ENCODE data around the gene NCKIPSD. TPM values are rescaled to one million over a fixed set of nuclear protein-coding genes. Genes with fewer than 3 reads are reported as not detected.

The NCKIPSD gene
- total RNA-seq, 4 donors from 2014 or later: 11.0 to 48.9 (median 25.6) TPM

- TF ChIP-seq POLR2A (IDR thresholded peaks at IDR 0.05) (no peak), CTCF (IDR thresholded peaks at IDR 0.05) (no peak)
- H3K4me3 ChIP-seq: no peak overlapping the region
- DNase-seq: no peak
- H3K36me3 ChIP-seq: no peaks in the 10 kb centered on the region
- H3K27ac ChIP-seq: no peak overlapping the region
- intact Hi-C loops (cut with DNase I; ENCODE audit: low total_unique reads): no loop called here
- H3K4me1 ChIP-seq: peaks cover 0 to 10% of the 10 kb centered on the region in 2 donors
- H3K27me3 ChIP-seq: no peaks in the 10 kb centered on the region
- no peaks in the 10 kb centered on the region for H3K9me3 ChIP-seq
Measured at GRCh38 chr3:48681541-48681880, 4.2 kb downstream of the NCKIPSD start.

GRCh38 chr3:48680811-48681540 lies 4.7 kb downstream of the NCKIPSD start:
- Histone ChIP-seq H3K27ac (no peak overlapping the region), H3K9me3 (no peaks in the 10 kb centered on the region), H3K27me3 (no peaks in the 10 kb centered on the region), H3K36me3 (no peaks in the 10 kb centered on the region), H3K4me3 (no peak overlapping the region), H3K4me1 (peaks cover 0 to 10% of the 10 kb centered on the region in 2 donors)
- no peak for TF ChIP-seq CTCF (IDR thresholded peaks at IDR 0.05)
- no peak for TF ChIP-seq POLR2A (IDR thresholded peaks at IDR 0.05)
- DNase-seq: no peak
- intact Hi-C loops (cut with DNase I; ENCODE audit: low total_unique reads): no loop called here

- no peak overlapping the region for H3K4me3 ChIP-seq
- peaks cover 0 to 10% of the 10 kb centered on the region in 2 donors for H3K4me1 ChIP-seq
- no peaks in the 10 kb centered on the region for H3K9me3 ChIP-seq
- DNase-seq: no peak
- H3K27ac ChIP-seq: no peak overlapping the region
- no peaks in the 10 kb centered on the region for H3K27me3 ChIP-seq
- intact Hi-C loops (cut with DNase I; ENCODE audit: low total_unique reads): no loop called here
- no peaks in the 10 kb centered on the region for H3K36me3 ChIP-seq
- TF ChIP-seq POLR2A (IDR thresholded peaks at IDR 0.05): no peak
- no peak for TF ChIP-seq CTCF (IDR thresholded peaks at IDR 0.05)
Measured at GRCh38 chr3:48679411-48680391, 6.0 kb downstream of the NCKIPSD start.

- intact Hi-C loops (cut with DNase I; ENCODE audit: low total_unique reads): no loop called here
- no peak overlapping the region for H3K27ac ChIP-seq
- TF ChIP-seq CTCF (IDR thresholded peaks at IDR 0.05) (no peak), POLR2A (IDR thresholded peaks at IDR 0.05) (no peak)
- H3K36me3 ChIP-seq: no peaks in the 10 kb centered on the region
- H3K27me3 ChIP-seq: no peaks in the 10 kb centered on the region
- H3K4me1 ChIP-seq: peaks cover 0 to 10% of the 10 kb centered on the region in 2 donors
- no peak overlapping the region for H3K4me3 ChIP-seq
- no peaks in the 10 kb centered on the region for H3K9me3 ChIP-seq
- no peak for DNase-seq
Measured at GRCh38 chr3:48678566-48679380, 6.9 kb downstream of the NCKIPSD start.

Measured in uterus (tissue), 4 donors.